CD1c-positive myeloid dendritic cell (primary cell): ENCODE measurements around the gene ZNF629.

ENCODE experiments used
- DNase-seq: peaks from one replicate; pipeline ENCODE4 v3.0.0-alpha.2; 2016; ENCODE audit errors: extremely low spot score

The ZNF629 gene

DNA sequence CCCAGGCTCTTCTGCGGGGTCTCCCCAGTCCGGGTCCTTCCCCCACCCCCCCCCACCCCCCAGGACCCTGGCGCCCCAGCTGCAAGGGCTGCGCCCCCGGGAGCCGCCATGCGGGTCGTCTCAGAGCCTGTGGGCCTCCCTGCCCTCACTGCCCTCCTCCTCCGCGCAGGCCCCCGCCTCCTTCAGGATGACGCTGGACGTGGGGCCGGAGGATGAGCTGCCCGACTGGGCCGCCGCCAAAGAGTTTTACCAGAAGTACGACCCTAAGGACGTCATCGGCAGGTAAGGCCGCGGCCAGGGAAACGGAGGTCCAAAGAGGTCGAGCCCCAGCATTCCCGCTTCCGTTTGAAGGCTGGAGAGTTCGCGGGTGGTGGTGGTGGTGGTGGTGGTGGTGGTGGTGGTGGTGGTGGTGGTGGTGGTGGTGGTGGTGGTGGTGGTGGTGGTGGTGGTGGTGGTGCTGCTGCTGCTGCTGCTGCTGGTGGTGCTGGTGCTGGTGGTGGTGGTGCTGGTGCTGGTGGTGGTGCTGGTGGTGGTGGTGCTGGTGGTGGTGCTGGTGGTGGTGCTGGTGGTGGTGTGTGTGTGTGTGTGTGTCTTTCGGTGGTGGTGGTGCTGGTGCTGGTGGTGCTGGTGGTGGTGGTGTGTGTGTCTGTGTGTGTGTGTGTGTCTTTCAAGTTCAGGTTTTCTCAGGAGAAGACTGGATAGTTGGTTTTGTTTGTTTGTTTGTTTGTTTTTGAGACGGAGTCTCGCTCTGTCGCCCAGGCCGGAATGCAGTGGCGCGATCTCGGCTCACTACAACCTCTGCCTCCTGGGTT lies 38.2 kb downstream of the ZNF629 start:
- no peak for DNase-seq

DNA sequence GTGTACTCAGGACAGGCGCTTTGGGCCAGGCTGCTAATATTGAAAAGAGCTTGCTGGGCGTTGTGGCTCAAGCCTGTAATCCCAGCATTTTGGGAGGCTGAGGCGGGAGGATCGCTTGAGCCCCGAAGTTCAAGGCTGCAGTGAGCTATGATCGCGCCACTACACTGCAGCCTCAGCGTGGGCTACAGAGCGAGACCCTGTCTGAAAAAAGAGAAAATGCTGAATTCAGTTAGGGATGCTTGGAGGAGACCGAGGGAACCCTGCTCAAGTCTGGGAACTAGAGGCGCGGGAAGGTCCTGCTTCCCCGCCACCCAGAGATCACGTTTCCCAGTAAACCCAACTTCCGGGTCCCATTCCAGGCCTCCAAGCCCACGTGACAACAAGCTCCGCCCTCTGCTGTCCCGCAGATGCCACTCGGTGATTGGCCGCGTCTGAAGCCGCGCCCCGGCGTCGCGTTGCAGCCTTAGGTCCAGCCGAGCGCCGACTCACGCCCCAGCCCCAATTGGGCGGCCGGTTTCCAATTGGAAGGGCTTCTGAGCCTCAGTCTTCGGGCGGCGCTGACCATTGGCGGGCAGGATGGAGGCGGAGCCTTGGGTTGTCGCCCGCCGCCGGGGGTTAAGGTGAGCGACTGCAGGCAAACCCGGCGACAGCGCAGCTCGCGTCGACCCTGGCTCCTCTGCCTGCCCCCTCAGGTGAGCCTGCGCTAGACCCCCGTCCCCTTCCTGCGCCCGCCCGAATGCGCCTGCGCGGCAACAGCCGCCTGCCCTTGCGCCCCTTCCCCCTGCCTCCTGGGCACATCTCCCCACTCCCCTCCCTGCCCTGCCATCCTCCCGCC lies 39.0 kb downstream of the ZNF629 start, which contains the start of gene PHKG2:
Gene PHKG2 (plus strand): TSS at position 627 of the 835 bp plus-strand sequence. CDS start 396 bp downstream, outside the sequence.
- DNase-seq: peak; percentile 99

DNA sequence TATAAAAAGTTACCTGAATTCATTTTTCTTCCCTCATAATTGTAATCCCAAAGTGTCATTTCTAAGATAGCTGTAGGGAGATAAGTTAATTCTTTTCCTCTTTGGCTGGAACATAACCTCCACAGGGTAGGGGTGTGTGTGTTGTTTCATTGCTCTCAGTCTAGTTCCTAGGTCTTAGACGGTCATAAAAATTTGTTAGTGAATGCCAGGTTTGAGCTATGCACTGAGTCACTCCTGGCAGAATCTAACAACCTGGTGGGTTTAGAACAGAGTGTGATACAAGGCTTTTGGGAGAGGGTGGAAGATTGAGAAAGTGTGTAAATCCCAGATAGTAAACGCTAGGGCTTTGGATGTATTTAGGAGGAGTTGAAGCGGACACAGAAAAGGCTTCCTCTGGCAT lies 39.7 kb downstream of the ZNF629 start:
- DNase-seq: no peak

DNA sequence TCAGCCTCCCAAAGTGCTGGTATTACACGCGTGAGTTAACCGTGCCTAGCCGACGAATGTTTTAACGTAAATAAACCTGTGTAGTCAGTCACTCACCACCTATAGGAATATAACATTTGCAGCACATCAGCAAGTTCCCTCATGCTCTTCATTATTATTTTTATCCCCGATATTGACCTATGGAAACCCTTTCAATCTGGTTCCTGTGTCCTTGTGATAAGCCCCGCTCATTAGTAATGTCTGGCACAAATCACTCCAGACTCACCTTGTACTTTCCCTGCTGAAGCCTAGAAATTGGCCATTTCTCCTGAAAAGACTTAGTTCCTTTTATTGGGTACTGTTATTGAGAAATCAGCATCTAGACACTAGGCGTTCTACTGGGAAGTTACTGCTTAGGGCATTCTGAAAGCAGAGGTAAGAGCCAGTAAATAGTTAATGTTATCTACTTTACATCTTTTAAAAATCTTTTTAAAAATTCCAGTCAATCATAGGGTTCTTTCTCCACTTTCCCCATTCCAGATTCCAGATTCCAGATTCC lies 40.3 kb downstream of the ZNF629 start:
- DNase-seq: peak; percentile 59

DNA sequence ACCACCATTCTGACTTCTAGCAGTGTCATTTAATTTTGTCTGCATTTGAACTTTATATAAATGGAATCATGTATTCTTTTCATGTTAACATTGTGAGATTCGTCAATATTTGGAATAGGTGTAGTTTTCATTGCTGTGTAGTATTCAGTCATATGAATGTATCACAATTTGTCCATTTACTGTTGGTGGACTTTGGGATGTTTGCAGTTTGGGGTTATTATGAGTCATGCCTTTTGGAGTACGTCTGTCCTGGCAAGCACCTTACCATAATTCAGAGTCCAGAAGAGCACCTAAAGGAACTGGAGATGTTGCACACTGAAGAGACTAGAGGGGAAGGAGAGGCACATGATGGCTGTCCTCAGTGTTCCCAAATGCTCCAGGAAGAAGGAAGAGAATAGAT lies 41.9 kb downstream of the ZNF629 start:
- DNase-seq: no peak

DNA sequence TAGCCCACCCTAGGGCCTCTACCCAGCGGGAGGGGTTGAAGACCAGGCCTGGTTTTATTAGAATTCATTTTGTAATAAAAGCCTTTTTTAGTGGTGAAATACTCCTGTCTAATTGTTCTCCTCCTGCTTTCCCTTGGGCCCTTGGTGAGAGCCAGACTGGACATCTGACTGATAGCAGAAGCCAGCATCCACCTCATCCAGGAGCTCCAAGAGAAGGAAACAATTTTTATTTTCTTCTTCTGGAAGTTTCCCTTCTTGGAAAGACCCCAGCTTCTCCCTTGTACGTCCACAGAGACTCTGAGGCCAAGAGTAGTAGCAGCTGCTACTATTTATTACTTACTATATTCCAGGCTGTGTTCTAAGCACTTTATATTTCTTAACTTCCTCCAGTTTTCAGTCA lies 42.8 kb downstream of the ZNF629 start:
- DNase-seq: no peak

DNA sequence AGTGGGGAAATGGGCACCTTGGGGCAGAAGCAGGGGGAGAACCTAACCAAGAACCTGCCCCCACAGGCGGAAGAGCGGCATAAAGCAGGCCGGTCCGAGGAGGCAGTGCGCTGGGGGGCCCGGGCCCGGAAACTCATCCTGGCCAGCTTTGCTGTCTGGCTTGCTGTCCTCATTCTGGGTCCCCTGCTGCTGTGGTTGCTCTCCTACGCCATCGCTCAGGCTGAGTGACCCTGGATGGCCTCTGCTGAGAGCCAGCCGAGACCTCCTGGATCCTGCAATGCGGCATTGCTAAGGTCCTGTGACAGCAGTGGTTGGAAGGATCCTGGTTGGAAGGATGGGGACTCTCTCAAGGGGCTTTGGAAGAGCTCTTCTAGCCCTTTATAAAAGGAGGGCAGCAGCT lies 43.3 kb downstream of the ZNF629 start:
- no peak for DNase-seq

DNA sequence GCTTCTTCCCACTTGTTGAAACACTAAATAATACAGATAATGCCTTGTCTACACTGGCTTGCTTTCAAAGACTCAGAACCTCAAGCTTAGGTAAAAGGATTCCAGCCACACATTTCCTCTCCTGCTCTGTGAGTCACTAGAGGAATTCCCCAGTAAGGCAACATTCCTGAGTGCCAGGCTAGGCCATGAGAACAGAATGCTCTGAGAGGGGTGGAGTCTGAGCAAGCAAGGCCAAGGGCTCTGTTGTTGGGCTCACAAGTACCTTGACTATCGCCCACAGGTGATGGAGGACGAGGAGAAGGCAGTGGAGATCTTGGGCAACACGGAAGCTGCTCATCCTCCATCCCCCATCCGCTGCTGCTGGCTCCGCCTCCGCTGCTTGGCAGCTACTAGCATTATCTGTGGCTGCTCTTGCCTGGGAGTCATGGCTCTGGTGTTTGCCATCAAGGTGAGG lies 45.5 kb downstream of the ZNF629 start:
- DNase-seq: no peak

DNA sequence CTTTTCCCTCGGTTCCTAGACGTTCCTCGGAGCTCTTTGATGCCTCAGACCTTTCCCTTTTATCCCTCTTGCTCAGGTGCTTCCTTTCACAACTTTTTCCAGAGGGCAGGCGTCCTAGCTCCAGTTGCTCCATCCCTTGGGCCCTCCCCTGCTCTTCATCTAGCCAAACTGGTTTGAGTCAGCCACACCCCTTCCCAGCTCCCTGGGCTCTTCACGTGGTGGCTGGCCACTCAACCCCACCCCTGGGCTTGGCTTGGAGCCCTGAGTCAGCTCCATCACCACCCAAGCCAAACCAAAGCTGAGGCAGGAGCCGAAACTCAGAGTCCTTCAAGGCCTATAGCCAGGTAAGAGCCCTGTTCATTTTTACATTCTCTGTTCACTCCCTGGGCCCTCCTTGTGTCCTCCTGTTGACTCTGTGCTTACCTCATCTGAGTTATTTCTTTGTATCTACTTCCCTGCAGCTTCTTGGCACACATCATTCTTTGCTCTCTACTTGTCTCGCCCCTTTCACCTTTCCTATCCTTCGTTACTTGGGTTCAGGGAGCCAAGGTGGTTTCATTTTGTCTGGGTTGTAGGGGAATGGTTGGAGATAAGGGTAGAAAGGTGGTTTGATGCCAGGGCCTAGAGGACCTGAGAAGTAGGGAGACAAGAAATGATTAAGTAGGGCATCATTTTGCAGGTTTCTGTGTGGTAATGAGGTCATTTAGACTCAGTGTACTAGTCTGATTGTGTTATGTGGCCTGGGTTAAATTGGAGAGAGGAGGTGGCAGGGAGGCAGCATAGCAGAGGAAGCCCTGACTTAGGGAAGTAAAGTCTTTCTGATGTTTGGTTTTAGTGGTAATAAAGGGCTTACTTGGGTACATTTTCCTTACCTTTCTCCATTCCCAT lies 46.4 kb downstream of the ZNF629 start:
- DNase-seq: no peak

DNA sequence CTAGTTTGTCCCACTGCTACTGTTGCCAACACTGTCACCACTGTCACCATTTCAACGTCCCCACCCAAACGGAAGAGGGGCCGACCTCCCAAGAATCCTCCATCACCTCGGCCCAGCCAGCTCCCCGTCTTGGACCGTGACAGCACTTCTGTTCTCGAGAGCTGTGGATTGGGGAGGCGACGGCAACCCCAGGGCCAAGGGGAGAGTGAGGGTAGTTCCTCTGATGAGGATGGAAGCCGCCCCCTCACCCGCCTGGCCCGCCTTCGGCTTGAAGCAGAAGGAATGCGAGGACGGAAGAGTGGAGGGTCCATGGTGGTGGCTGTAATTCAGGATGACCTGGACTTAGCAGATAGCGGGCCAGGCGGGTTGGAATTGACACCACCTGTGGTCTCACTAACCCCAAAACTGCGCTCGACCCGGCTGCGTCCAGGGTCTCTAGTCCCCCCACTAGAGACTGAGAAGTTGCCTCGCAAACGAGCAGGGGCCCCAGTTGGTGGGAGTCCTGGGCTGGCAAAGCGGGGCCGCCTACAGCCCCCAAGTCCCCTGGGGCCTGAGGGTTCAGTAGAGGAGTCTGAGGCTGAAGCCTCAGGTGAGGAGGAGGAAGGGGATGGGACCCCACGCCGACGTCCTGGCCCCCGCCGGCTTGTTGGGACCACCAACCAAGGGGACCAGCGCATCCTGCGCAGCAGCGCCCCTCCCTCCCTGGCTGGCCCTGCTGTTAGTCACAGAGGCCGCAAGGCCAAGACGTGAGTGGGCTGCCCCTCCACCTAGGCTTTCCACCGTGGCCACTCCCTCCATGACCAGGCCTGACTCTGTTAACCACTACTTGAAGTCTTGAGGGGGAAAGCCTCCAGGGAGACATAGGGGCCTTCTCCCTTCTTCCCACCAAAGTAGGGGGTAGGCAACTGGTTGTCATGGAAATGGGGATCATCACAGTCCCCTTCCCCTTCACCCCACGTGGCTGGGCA lies 47.7 kb downstream of the ZNF629 start:
- no peak for DNase-seq

DNA sequence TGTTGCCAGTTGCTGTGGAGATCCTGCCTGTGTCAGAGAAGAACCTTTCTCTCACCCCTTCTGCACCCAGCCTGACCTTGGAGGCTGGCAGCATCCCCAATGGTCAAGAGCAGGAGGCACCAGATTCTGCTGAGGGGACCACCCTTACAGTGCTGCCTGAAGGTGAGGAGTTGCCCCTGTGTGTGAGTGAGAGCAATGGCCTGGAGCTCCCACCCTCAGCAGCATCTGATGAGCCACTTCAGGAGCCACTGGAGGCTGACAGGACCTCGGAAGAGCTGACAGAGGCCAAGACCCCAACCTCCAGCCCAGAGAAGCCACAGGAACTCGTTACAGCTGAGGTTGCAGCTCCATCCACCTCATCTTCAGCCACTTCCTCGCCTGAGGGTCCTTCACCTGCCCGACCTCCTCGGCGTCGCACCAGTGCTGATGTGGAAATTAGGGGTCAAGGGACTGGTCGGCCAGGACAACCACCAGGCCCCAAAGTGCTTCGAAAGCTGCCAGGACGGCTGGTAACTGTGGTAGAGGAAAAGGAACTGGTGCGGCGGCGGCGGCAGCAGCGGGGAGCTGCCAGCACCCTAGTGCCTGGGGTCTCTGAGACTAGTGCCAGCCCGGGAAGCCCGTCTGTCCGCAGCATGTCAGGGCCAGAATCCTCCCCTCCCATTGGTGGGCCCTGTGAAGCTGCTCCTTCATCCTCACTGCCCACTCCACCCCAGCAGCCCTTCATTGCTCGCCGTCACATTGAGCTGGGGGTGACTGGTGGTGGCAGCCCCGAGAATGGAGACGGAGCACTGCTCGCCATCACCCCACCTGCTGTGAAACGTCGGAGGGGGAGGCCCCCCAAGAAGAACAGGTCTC lies 49.0 kb downstream of the ZNF629 start:
- DNase-seq: no peak

DNA sequence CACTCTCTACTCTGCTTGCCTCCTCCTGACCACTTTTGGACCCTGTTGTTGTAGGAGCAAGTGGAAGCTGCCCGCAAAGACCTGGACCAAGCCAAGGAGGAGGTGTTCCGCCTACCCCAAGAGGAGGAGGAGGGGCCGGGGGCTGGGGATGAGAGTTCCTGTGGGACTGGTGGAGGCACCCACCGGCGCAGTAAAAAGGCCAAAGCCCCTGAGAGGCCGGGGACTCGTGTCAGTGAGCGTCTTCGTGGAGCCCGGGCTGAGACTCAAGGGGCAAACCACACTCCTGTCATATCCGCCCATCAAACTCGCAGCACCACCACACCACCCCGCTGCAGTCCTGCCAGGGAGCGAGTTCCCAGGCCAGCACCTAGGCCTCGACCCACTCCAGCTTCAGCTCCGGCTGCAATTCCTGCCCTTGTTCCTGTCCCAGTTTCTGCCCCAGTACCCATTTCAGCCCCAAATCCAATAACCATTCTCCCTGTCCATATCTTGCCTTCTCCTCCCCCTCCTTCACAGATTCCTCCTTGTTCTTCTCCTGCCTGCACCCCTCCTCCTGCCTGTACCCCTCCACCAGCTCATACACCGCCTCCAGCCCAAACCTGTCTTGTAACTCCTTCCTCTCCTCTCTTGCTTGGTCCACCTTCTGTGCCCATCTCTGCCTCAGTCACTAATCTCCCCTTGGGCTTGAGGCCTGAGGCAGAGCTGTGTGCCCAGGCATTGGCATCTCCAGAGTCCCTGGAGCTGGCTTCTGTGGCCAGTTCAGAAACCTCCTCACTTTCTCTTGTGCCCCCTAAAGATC lies 49.8 kb downstream of the ZNF629 start:
- no peak for DNase-seq

DNA sequence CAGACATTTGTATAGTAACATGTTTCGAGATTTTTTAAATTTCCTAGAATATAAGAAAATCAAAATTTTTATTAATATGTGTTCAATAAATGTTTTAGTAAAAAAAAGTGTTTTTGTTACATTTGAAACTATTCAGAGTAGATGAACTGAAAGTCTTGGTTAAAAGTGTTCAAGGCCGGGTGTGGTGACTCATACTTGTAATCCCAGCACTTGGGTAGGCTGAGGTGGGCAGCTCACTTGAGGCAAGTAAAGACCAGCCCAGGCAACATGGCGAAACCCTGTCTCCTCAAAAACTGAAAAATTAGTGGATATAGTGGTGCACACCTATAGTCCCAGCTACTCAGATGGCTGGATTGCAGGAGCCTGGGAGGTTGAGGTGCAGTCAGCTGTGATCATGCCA lies 55.6 kb downstream of the ZNF629 start:
- no peak for DNase-seq

DNA sequence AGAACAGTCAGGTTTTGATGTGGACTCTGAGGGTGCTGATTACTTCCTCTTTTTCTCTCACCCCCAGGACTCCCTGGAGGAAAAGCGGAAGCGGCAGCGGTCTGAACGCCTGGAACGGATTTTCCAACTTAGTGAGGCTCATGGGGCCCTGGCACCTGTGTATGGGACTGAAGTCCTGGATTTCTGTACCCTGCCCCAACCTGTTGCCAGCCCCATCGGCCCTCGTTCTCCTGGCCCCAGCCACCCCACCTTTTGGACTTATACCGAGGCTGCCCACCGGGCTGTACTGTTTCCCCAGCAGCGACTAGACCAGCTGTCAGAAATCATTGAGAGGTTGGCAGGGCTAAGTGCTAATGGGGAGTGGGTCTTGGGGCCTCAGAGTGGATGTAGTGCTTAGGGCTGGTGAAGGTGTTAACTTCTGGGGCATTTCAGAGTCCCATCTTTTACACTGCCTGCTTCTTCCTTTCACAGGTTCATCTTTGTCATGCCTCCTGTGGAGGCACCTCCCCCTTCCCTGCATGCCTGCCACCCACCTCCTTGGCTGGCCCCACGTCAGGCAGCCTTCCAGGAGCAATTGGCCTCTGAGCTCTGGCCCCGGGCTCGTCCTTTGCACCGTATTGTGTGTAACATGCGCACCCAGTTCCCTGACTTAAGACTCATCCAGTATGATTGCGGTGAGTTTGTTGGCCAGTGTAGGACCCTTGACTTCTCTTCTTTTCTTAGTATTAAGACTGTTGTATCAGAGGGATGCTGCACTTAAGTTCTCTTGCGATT lies 57.9 kb downstream of the ZNF629 start:
- peak; percentile 82 for DNase-seq
